Stimulated activated CD8-positive, alpha-beta memory T cell treated with anti-CD3 and anti-CD28 coated beads, Interleukin-15, amount 100 ng/mL, for 1 hour (primary cell): Measurements from ENCODE around the gene PRKCA.
"Not testable (repeated sequence)": the region's sequence is repeated elsewhere in the genome, so short reads cannot be mapped to it uniquely, and the experiment has no call there.

Experiments
- DNase-seq: peaks from one replicate; pipeline ENCODE4 v3.0.0-alpha.2; 2020; ENCODE audit warnings: low read depth

Gene PRKCA

GRCh38 chr17:66290101-66290722 is 12.2 kb upstream of the PRKCA start:
- no peak for DNase-seq

- DNase-seq: no peak
These were observed 10.1 kb upstream of the PRKCA start for GRCh38 chr17:66292353-66292752.

DNA sequence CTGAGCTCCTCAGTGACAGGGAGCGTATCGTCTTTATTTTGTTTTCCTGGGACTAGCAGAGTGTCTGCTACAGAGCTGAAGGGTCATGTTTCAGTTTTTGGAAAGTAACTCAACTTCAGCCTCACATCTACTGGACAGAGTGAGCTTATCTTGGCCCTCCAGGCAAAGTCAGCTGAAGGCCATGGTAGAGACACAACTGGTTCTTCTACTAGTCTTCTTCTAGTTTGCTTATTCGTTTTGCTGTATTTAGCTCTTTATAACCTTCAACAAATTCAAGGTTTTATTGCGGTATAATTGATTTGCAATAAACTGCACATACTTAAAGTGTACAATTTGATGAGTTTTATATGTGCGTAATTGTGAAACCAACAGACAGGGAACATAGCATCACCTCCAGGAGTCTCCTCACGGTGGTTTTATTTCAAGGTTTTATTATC is 6.1 kb upstream of the PRKCA start:
- no peak for DNase-seq

GRCh38 chr17:66297443-66297842 is 5.0 kb upstream of the PRKCA start:
- DNase-seq: not testable (repeated sequence)

DNA sequence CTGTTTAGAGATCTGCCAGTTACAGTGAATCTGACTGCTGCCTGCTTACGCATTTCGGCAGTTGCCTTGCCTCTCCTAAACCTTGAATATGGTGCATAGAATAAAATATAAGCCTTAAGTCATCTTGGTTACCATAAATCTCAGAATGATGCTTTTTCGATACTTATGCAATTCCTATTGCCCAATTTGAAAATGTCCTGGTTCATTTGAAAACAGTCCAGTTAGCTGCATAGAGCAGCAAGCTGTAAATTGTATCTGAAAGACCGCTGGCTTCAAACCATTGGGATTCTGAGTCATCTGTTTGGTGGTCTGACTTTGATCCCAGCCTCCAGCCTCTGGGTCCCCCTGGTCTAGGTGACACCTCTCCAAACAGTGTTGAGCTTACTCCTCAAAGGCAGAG is 2.7 kb upstream of the PRKCA start:
- no peak for DNase-seq

- no peak for DNase-seq
These were observed 1.5 kb upstream of the PRKCA start for GRCh38 chr17:66300956-66301355.

GRCh38 chr17:66301367-66301863 is 998 bp upstream of the PRKCA start:
- DNase-seq: no peak

DNA sequence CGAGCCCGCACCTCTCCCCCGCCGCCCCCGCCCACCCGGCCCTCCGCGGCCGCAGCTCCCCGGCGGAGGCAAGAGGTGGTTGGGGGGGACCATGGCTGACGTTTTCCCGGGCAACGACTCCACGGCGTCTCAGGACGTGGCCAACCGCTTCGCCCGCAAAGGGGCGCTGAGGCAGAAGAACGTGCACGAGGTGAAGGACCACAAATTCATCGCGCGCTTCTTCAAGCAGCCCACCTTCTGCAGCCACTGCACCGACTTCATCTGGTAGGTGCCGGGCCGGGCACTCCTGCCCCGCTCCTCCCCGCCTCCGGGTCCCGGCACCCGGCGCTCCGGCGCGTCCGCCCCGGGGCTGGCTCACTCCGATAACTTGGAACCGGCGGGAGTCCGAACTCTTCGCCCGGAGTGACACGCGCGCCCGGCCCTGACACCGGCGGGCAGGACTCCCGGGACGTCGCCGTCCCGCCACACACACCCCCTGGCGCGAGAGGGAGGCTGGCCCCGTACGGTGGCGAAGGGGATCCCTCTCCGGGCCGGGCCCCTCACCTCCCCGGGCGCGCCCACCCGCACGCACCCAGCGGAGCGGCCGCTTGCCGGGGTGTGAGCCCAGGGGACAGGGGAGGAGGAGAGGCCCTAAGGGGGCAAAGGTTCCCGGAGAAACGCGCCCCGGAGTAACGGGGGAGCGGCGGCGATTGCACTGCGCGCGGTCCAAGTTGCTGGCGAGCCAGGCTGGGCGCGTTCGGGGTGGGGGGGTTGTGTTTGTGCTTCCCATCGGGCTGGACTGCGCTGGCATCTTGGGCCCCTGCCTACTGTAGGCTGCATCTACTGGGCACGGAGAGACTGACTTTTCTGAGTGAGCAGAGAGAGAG is 581 bp downstream of the PRKCA start:
- DNase-seq: peak; percentile 14

- no peak for DNase-seq
These were observed 2.1 kb downstream of the PRKCA start for GRCh38 chr17:66304304-66305174.

DNA sequence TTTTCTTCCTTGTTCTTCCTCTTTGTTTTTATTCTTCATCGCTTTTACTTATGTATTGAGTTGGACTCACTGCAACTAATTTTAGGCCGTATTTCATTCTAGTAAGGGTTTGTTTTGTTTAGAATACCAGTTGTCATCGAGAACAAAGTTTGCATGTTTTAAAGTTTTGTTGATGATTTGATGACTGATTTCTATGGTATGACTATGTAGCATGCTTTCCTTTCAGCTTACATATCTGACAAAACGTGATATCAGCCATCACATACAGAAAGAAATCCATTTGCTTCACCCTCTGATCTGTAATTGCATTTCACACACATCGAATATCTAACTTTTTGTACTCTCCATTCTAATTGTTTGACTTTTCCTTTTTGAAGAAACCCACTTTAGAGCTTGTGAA is 4.0 kb downstream of the PRKCA start:
- DNase-seq: no peak

- no peak for DNase-seq
These were observed 4.8 kb downstream of the PRKCA start for GRCh38 chr17:66307257-66307656.

DNA sequence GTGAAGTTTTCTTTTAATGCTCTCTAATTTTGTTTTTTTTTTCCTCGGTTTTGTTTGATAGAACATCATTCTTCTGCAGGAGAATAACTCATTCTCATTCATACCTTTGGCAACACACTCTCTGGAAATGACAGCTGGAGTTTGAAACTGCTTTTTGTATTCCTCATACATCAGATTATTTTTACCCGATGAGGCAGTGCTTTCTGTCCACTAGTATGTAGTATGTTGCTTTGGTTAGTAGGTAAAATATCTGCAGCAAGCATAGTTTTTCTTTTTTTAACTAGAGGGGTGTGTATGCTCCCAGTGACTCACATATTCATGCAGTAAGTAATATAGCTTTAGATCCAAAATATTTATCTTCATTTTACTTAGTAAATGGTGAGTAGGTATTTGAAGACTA is 6.4 kb downstream of the PRKCA start:
- no peak for DNase-seq

GRCh38 chr17:66309793-66310192 is 7.4 kb downstream of the PRKCA start:
- no peak for DNase-seq

GRCh38 chr17:66310528-66311148 is 8.2 kb downstream of the PRKCA start:
- DNase-seq: no peak

DNA sequence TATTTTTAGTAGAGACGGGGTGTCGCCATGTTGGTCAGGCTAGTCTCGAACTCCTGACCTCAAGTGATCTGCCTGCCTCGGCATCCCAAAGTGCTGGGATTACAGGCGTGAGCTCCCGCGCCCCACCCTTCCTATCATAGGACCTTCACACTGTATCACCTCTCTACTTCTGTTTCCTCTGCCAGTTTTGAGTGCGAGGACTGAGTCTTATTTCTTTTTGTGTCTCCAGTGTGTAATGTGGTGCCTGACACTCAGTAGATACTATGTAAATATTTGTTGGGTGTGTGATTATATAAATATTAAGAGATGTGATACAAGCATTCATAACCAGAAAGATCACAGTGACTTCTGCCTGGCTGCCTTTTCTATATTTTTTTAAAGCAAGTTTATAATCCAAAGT is 10.5 kb downstream of the PRKCA start:
- no peak for DNase-seq

DNA sequence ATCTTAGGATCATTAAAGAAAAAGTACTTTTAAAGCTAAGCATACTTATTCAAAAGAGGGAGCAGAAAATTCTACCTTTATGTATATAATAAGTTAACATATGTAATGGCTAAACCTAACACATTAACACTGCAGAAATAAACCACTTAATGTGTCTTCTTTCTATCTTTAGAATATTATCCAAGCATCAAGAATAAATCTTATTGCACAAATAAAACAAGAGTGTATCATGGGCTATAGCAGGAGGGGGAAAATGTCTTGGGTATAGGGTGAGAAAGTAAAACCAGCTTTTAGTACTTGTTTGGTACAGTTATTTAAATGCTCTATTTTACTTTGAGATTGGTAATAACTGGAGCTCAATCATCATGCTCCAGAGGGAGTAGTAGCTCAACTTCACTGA is 10.9 kb downstream of the PRKCA start:
- DNase-seq: no peak

GRCh38 chr17:66313995-66314659 is 11.7 kb downstream of the PRKCA start:
- DNase-seq: no peak

DNA sequence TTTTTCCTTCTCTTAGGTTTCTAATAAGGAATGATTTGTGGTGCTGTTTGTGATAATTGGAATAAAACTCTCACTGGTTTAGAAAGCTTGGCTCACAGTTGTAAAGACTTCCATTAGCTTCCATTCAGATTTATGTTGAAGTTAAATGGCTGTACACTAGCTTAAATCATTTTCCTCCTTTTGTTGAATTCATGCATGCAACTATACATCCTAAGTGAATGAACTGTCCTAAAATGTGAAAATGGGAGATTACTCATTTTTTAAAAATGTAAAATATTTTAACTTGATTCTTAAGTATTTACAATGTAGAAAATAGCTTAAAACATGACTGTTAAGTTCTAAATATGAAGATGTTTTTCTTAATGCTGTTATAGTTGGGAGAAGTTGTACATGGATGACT is 15.2 kb downstream of the PRKCA start:
- no peak for DNase-seq

DNA sequence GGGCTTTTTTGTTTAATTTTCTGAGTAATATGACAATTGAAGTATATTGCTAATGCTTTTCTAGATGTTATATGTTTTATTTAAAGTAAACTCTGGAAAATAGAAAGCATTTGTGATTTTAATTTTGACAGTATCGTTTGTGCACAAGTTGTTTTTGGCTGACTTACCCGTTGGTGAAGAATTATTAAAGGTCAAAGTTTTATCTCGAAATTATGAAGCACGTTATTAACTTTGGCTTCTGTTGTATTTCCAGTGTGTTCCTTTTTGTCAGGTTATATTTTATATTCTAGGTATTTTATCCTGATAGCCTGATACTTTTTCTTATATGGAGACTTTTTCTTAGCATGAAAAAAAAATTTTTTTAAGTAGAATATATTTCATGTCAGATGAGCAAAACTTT is 16.8 kb downstream of the PRKCA start:
- DNase-seq: no peak

GRCh38 chr17:66322764-66323163 is 20.4 kb downstream of the PRKCA start:
- DNase-seq: no peak

DNA sequence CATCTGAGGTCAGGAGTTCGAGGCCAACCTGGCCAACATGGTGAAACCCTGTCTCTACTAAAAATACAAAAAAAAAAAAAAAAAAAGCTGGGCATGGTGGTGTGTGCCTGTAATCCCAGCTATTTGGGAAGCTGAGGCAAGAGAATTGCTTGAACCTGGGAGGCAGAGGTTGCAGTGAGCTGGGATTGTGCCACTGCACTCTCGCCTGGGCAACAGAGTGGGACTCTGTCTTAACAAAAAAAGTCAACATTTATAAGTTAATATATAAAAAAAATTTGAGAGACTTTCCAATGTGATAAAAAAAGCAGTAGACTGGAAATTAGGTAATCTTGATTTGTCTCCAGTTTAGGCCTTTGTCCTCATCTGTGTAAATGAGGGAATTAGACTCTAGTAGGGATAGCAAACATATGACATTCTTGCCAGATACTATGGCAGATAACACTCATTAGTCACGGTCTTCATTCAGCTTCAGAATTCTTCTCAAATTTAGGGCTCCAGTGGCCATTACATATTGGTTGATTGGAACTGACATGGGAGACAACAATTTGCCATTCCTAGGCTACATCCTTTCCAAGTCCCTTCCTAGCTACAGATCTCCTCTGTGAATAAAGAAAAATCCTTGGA is 22.1 kb downstream of the PRKCA start:
- DNase-seq: not testable (repeated sequence)
